CD4-positive, alpha-beta T cell treated with Interleukin-17A for 4 hours (primary cell): ENCODE results near the gene VAMP2.

Experiments used
- DNase-seq: peaks from one replicate; pipeline ENCODE4 v3.0.0-alpha.2; 2020; ENCODE audit warnings: mixed read lengths

The VAMP2 gene

GRCh38 chr17:8122924-8123694 is 39.6 kb downstream of the VAMP2 start:
- DNase-seq: peak; percentile 40

GRCh38 chr17:8122422-8122923 is 40.3 kb downstream of the VAMP2 start:
- DNase-seq: peak; percentile 11

- peak; percentile 55 for DNase-seq
Observed at GRCh38 chr17:8121681-8122421, 40.9 kb downstream of the VAMP2 start.

GRCh38 chr17:8121407-8121680 is 41.4 kb downstream of the VAMP2 start:
- no peak for DNase-seq

GRCh38 chr17:8120520-8121406 is 42.0 kb downstream of the VAMP2 start:
- peak; percentile 64 for DNase-seq

GRCh38 chr17:8119581-8120519 is 42.9 kb downstream of the VAMP2 start:
- DNase-seq: peak; percentile 78

- DNase-seq: peak; percentile 87
Observed at GRCh38 chr17:8118769-8119580, 43.8 kb downstream of the VAMP2 start.

- peak; percentile 54 for DNase-seq
Observed at GRCh38 chr17:8117980-8118768, 44.6 kb downstream of the VAMP2 start, which contains the start of gene ALOXE3. Gene ALOXE3, minus strand, starts transcription at chr17:8118514. Its CDS starts 524 bp downstream, at chr17:8117990.

- no peak for DNase-seq
Observed at GRCh38 chr17:8117367-8117979, 45.3 kb downstream of the VAMP2 start.

- DNase-seq: peak; percentile 28
Observed at GRCh38 chr17:8116776-8117175, 46.0 kb downstream of the VAMP2 start.

- no peak for DNase-seq
Observed at GRCh38 chr17:8110907-8111306, 51.8 kb downstream of the VAMP2 start.

GRCh38 chr17:8110456-8110804 is 52.3 kb downstream of the VAMP2 start:
- no peak for DNase-seq

GRCh38 chr17:8109661-8110455 is 52.9 kb downstream of the VAMP2 start:
- peak; percentile 93 for DNase-seq
